Measurements from ENCODE around the gene NTSR1.

NTSR1 gene

GRCh38 chr20:62740286-62741141, 31.9 kb downstream of the NTSR1 start:
- peak; percentile 26 for DNase-seq (ENCODE audit: low spot score)

- no peak for DNase-seq (ENCODE audit: low spot score)
Measured at GRCh38 chr20:62741191-62741691, 32.6 kb downstream of the NTSR1 start.

GRCh38 chr20:62741701-62742491, 33.3 kb downstream of the NTSR1 start:
- DNase-seq (ENCODE audit: low spot score), result no peak

GRCh38 chr20:62742550-62742949, 33.9 kb downstream of the NTSR1 start:
- DNase-seq (ENCODE audit: low spot score), result no peak

GRCh38 chr20:62742979-62743776, 34.5 kb downstream of the NTSR1 start:
- DNase-seq (ENCODE audit: low spot score), result no peak

- no peak for DNase-seq (ENCODE audit: low spot score)
Measured at GRCh38 chr20:62743777-62744317, 35.2 kb downstream of the NTSR1 start.

- DNase-seq (ENCODE audit: low spot score), result no peak
Measured at GRCh38 chr20:62744741-62745191, 36.1 kb downstream of the NTSR1 start.

- no peak for DNase-seq (ENCODE audit: low spot score)
Measured at GRCh38 chr20:62745279-62745951, 36.8 kb downstream of the NTSR1 start.

- DNase-seq (ENCODE audit: low spot score), result no peak
Measured at GRCh38 chr20:62745952-62746288, 37.3 kb downstream of the NTSR1 start.

- DNase-seq (ENCODE audit: low spot score), result no peak
Measured at GRCh38 chr20:62748311-62748710, 39.7 kb downstream of the NTSR1 start.

- DNase-seq (ENCODE audit: low spot score), result no peak
Measured at GRCh38 chr20:62749851-62750445, 41.3 kb downstream of the NTSR1 start.

GRCh38 chr20:62751551-62752150, 43.0 kb downstream of the NTSR1 start:
- no peak for DNase-seq (ENCODE audit: low spot score)

- no peak for DNase-seq (ENCODE audit: low spot score)
Measured at GRCh38 chr20:62752181-62752670, 43.6 kb downstream of the NTSR1 start.

GRCh38 chr20:62752671-62753501, 44.2 kb downstream of the NTSR1 start:
- no peak for DNase-seq (ENCODE audit: low spot score)

- no peak for DNase-seq (ENCODE audit: low spot score)
Measured at GRCh38 chr20:62753626-62754025, 45.0 kb downstream of the NTSR1 start.

GRCh38 chr20:62754122-62754990, 45.7 kb downstream of the NTSR1 start:
- no peak for DNase-seq (ENCODE audit: low spot score)

GRCh38 chr20:62754991-62755356, 46.3 kb downstream of the NTSR1 start:
- no peak for DNase-seq (ENCODE audit: low spot score)
